Smooth muscle cell (in vitro differentiated cells): Measurements from ENCODE around the gene CDH20. TPM values are rescaled to one million over a fixed set of nuclear protein-coding genes. Genes with fewer than 3 reads are reported as not detected.
A peak's percentile ranks its signal among the peaks of the same experiment; 100 is the strongest.

Experiments
- DNase-seq: peaks from one replicate; lab custom pipeline; 2025; ENCODE audit not compliant: unreplicated experiment; lab: John Stamatoyannopoulos, UW
- H2AFZ ChIP-seq: fragments of 200-600 bp; sonication (generic); 2 replicates; pipeline ENCODE4 v1.6.0; 2016; ENCODE audit warnings: antibody characterized with exemption, low read depth, mild to moderate bottlenecking
- H3F3A ChIP-seq: fragments of 200-600 bp; sonication (generic); 2 replicates; pipeline ENCODE4 v1.6.0; 2017; ENCODE audit warnings: antibody characterized with exemption, low read depth
- H3K27ac ChIP-seq: fragments of 200-600 bp; sonication (generic); 2 replicates; pipeline ENCODE4 v1.5.1; 2016; ENCODE audit warnings: low read depth, mild to moderate bottlenecking
- H3K27me3 ChIP-seq: fragments of 200-600 bp; sonication (generic); 2 replicates; pipeline ENCODE4 v1.6.1; 2016; ENCODE audit warnings: low read depth, mild to moderate bottlenecking
- H3K36me3 ChIP-seq: fragments of 200-600 bp; sonication (generic); 2 replicates; pipeline ENCODE4 v1.5.1; 2016; ENCODE audit warnings: low read depth
- H3K4me1 ChIP-seq: fragments of 200-600 bp; sonication (generic); 2 replicates; pipeline ENCODE4 v1.5.1; 2016; ENCODE audit warnings: low read depth
- H3K4me2 ChIP-seq: fragments of 200-600 bp; sonication (generic); 2 replicates; pipeline ENCODE4 v1.6.0; 2016; ENCODE audit warnings: mild to moderate bottlenecking
- H3K4me3 ChIP-seq: fragments of 200-600 bp; sonication (generic); 2 replicates; pipeline ENCODE4 v1.5.1; 2016; ENCODE audit warnings: mild to moderate bottlenecking
- H3K79me2 ChIP-seq: fragments of 200-600 bp; sonication (generic); 2 replicates; pipeline ENCODE4 v1.6.0; 2016; ENCODE audit warnings: low read depth, mild to moderate bottlenecking
- H3K9ac ChIP-seq: fragments of 200-600 bp; sonication (generic); 2 replicates; pipeline ENCODE4 v1.6.0; 2016; ENCODE audit warnings: low read depth
- H3K9me3 ChIP-seq: fragments of 200-600 bp; sonication (generic); replicated peaks from 2 replicates; pipeline ENCODE4 v1.5.1; 2016; ENCODE audit warnings: low read depth
- H4K20me1 ChIP-seq: fragments of 200-600 bp; sonication (generic); 2 replicates; pipeline ENCODE4 v1.6.0; 2016; ENCODE audit warnings: low read depth
- WGBS: methylation state at CpG from one replicate; pipeline ENCODE4 v1.1.7; 2016; ENCODE audit warnings: low lambda C conversion rate; 5-methylcytosine and 5-hydroxymethylcytosine counted together
- polyA plus RNA-seq: library from polyadenylated mRNA; unstranded; fragments of >200 nt; fragmentation: Nextera tagmentation; extraction: Ambion mirVana; gene quantifications from 2 replicates; pipeline ENCODE4 v1.2.1, GENCODE V29; 2016
- total RNA-seq: library from RNA; depleted of rRNA; stranded (reverse); fragments of >200 nt; gene quantifications from 2 replicates; pipeline ENCODE4 v1.2.3, GENCODE V29; 2014
- TF ChIP-seq, protein P1 (sequence below): fragments of 200-600 bp; sonication (generic); IDR thresholded peaks from 2 replicates; pipeline ENCODE4 v1.5.1; 2017; ENCODE audit warnings: borderline replicate concordance, mild to moderate bottlenecking, antibody characterized with exemption; ENCODE audit not compliant: insufficient read depth, poor library complexity, severe bottlenecking

The CDH20 gene
- total and polyA plus RNA-seq, 2 experiments from 2014 or later, result 0.10 TPM; not detected in 1

DNA sequence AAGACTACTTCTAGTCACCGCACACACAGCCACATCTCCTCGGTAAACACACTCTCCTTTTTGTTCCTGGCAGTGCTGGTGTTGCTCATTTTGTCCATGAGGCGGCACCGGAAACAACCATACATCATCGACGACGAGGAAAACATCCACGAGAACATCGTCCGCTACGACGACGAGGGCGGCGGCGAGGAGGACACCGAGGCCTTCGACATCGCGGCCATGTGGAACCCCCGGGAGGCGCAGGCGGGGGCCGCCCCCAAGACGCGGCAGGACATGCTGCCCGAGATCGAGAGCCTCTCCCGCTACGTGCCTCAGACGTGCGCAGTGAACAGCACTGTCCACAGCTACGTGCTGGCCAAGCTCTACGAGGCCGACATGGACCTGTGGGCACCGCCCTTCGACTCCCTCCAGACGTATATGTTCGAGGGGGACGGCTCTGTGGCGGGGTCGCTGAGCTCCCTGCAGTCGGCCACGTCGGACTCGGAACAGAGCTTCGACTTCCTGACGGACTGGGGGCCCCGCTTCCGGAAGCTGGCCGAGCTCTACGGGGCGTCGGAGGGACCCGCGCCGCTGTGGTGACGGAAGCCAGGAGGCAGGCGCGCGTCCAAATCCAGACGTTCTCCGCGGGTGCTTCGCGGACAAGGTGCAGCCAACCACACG, 221.0 kb downstream of the CDH20 start:
- H3K4me2 ChIP-seq, result peak overlapping the region; percentile 33
- no peaks in the 10 kb centered on the region for H3F3A ChIP-seq
- WGBS, result 95% methylated on average over 62 of the region's 67 CpGs
- H3K27me3 ChIP-seq, result no peaks in the 10 kb centered on the region
- H3K4me3 ChIP-seq, result no peak overlapping the region
- no peaks in the 10 kb centered on the region for H4K20me1 ChIP-seq
- H3K4me1 ChIP-seq, result peaks cover 2% of the 10 kb centered on the region
- H3K27ac ChIP-seq, result peak overlapping the region; percentile 3
- TF ChIP-seq, protein P1, sequence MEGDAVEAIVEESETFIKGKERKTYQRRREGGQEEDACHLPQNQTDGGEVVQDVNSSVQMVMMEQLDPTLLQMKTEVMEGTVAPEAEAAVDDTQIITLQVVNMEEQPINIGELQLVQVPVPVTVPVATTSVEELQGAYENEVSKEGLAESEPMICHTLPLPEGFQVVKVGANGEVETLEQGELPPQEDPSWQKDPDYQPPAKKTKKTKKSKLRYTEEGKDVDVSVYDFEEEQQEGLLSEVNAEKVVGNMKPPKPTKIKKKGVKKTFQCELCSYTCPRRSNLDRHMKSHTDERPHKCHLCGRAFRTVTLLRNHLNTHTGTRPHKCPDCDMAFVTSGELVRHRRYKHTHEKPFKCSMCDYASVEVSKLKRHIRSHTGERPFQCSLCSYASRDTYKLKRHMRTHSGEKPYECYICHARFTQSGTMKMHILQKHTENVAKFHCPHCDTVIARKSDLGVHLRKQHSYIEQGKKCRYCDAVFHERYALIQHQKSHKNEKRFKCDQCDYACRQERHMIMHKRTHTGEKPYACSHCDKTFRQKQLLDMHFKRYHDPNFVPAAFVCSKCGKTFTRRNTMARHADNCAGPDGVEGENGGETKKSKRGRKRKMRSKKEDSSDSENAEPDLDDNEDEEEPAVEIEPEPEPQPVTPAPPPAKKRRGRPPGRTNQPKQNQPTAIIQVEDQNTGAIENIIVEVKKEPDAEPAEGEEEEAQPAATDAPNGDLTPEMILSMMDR, result no peak
- no peaks in the 10 kb centered on the region for H3K79me2 ChIP-seq
- no peak overlapping the region for H3K9ac ChIP-seq
- H3K36me3 ChIP-seq, result no peaks in the 10 kb centered on the region
- no peak overlapping the region for H2AFZ ChIP-seq
- no peaks in the 10 kb centered on the region for H3K9me3 ChIP-seq
- DNase-seq, result no peak

DNA sequence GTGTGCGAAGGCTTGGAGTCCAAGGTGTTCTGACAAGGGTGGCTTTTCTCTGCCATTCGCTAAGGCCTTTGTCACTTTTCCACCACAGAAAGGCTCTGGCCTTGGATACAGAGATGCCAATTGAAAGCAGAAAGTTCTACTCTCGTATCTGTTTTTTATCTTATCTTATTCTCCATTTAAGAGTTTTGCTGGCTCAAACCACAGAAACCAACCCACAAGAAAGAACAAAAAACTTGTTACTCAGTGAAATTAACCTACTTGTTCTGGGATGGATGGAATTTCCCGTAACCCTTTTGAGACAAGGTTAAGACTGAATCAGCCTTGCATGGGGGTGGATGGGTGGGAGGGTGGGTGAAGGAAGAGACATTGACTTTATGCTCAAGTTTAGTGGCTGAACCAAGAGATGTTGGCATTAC, 221.7 kb downstream of the CDH20 start:
- H3K79me2 ChIP-seq, result no peaks in the 10 kb centered on the region
- H3K4me3 ChIP-seq, result no peak overlapping the region
- no peaks in the 10 kb centered on the region for H4K20me1 ChIP-seq
- no peaks in the 10 kb centered on the region for H3K4me1 ChIP-seq
- H3K36me3 ChIP-seq, result no peaks in the 10 kb centered on the region
- H3K9me3 ChIP-seq, result no peaks in the 10 kb centered on the region
- peak overlapping the region; percentile 33 for H3K4me2 ChIP-seq
- DNase-seq, result no peak
- no peaks in the 10 kb centered on the region for H3F3A ChIP-seq
- TF ChIP-seq, protein P1, result no peak
- no peak overlapping the region for H3K9ac ChIP-seq
- peak overlapping the region; percentile 3 for H3K27ac ChIP-seq
- 40% methylated on average over 4 of the region's 4 CpGs for WGBS
- no peaks in the 10 kb centered on the region for H3K27me3 ChIP-seq
- H2AFZ ChIP-seq, result no peak overlapping the region

DNA sequence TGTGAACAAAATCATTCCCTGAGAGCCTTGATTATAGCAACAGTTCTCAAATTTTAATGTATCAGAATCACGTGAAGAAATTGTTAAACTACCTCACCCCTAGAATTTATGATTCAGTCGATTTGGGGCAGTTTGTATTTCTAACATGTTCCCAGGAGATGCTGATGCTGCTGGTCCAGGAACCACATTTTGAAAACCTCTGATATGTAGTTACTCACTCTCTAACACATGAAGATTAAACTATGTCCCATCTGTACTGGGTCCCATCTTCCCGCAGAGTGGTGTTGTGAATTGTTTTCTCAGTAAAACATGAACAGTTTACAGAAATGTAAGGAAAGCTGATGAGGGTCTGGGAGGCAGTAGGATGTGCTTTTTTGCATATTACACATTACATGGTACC, 223.1 kb downstream of the CDH20 start:
- no peak overlapping the region for H3K9ac ChIP-seq
- no peaks in the 10 kb centered on the region for H3K27me3 ChIP-seq
- no peaks in the 10 kb centered on the region for H3K79me2 ChIP-seq
- 91% methylated on average over 3 of the region's 3 CpGs for WGBS
- no peaks in the 10 kb centered on the region for H3K4me1 ChIP-seq
- H3K27ac ChIP-seq, result no peak overlapping the region
- H3F3A ChIP-seq, result no peaks in the 10 kb centered on the region
- H3K4me3 ChIP-seq, result no peak overlapping the region
- TF ChIP-seq, protein P1, result no peak
- no peak overlapping the region for H3K4me2 ChIP-seq
- no peak for DNase-seq
- H3K9me3 ChIP-seq, result no peaks in the 10 kb centered on the region
- no peak overlapping the region for H2AFZ ChIP-seq
- H3K36me3 ChIP-seq, result no peaks in the 10 kb centered on the region
- H4K20me1 ChIP-seq, result no peaks in the 10 kb centered on the region

DNA sequence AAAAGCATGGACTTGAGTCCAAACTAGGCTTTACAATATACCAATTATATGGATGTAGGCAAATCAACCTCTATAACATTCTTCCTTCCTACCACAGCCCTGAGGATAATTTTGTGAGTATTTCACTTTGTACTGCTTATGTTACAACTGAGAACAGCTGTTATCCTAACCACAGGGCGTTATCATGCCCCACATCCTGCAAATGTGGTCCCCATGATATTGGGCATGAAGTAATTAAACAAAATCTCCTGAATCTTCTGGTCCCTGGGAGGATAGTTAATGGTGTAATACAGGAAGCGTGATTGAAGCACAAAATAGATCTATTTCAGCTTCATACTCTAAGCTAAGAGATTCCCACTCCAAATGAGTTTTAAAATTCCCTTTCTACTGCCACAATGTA, 223.6 kb downstream of the CDH20 start:
- H3K4me1 ChIP-seq, result no peaks in the 10 kb centered on the region
- H3K79me2 ChIP-seq, result no peaks in the 10 kb centered on the region
- no peaks in the 10 kb centered on the region for H3K36me3 ChIP-seq
- no peak overlapping the region for H3K4me2 ChIP-seq
- H2AFZ ChIP-seq, result no peak overlapping the region
- no peaks in the 10 kb centered on the region for H3F3A ChIP-seq
- WGBS, result 59% methylated on average over 2 of the region's 2 CpGs
- H4K20me1 ChIP-seq, result no peaks in the 10 kb centered on the region
- no peak overlapping the region for H3K4me3 ChIP-seq
- H3K27ac ChIP-seq, result no peak overlapping the region
- TF ChIP-seq, protein P1, result no peak
- H3K27me3 ChIP-seq, result no peaks in the 10 kb centered on the region
- no peak for DNase-seq
- no peak overlapping the region for H3K9ac ChIP-seq
- H3K9me3 ChIP-seq, result no peaks in the 10 kb centered on the region
